Glutamatergic neuron (in vitro differentiated cells): ENCODE results near the gene UBE2U. TPM values are rescaled to one million over a fixed set of nuclear protein-coding genes. Genes with fewer than 3 reads are reported as not detected.

ENCODE experiments used
- DNase-seq: peaks from one replicate; pipeline ENCODE4 v3.0.0; 2022
- H3K27ac Mint-ChIP-seq: one replicate; pipeline ENCODE4 v1.8.0; 2020; ENCODE audit warnings: mild to moderate bottlenecking, mixed read lengths, inconsistent platforms; ENCODE audit not compliant: unreplicated experiment
- H3K27me3 Mint-ChIP-seq: one replicate; pipeline ENCODE4 v1.8.0; 2020; ENCODE audit warnings: mild to moderate bottlenecking, moderate library complexity, mixed read lengths, inconsistent platforms; ENCODE audit not compliant: unreplicated experiment
- H3K36me3 Mint-ChIP-seq: one replicate; pipeline ENCODE4 v1.8.0; 2020; ENCODE audit warnings: mild to moderate bottlenecking, mixed read lengths, inconsistent platforms; ENCODE audit not compliant: unreplicated experiment
- H3K4me1 Mint-ChIP-seq: one replicate; pipeline ENCODE4 v1.8.0; 2020; ENCODE audit warnings: mild to moderate bottlenecking, low read depth, mixed read lengths, inconsistent platforms; ENCODE audit not compliant: unreplicated experiment
- H3K4me3 Mint-ChIP-seq: one replicate; pipeline ENCODE4 v1.8.0; 2020; ENCODE audit warnings: mild to moderate bottlenecking, mixed read lengths, inconsistent platforms; ENCODE audit not compliant: unreplicated experiment
- H3K9me3 Mint-ChIP-seq: one replicate; pipeline ENCODE4 v1.8.0; 2020; ENCODE audit warnings: mild to moderate bottlenecking, moderate library complexity, mixed read lengths, inconsistent platforms; ENCODE audit not compliant: unreplicated experiment
- CTCF ChIP-seq: fragments of 200-600 bp; sonication (generic); IDR thresholded peaks from one replicate; pipeline ENCODE4 v1.5.0; 2021; ENCODE audit not compliant: partially characterized antibody, unreplicated experiment
- total RNA-seq: library from RNA; stranded (reverse); fragmentation: NEBNext Ultra II Directional; extraction: Animal tissue kit (Norgen Biotek cat#: 25700); gene quantifications from one replicate; pipeline ENCODE4 v1.2.1, GENCODE V29; 2021; ENCODE audit not compliant: unreplicated experiment

The UBE2U gene
- total RNA-seq, 1 donor from 2014 or later = not detected

GRCh38 chr1:64309431-64309831, 106.0 kb downstream of the UBE2U start:
- no peak for TF ChIP-seq CTCF
- Mint-ChIP-seq H3K27ac (no peak overlapping the region), H3K27me3 (no peaks in the 10 kb centered on the region), H3K4me3 (no peak overlapping the region), H3K4me1 (peaks cover 9% of the 10 kb centered on the region), H3K36me3 (no peaks in the 10 kb centered on the region), H3K9me3 (no peaks in the 10 kb centered on the region)
- no peak for DNase-seq

GRCh38 chr1:64310760-64311159, 107.3 kb downstream of the UBE2U start:
- no peaks in the 10 kb centered on the region for H3K27me3 Mint-ChIP-seq
- H3K4me1 Mint-ChIP-seq = peaks cover 9% of the 10 kb centered on the region
- H3K36me3 Mint-ChIP-seq = no peaks in the 10 kb centered on the region
- no peak for DNase-seq
- H3K27ac Mint-ChIP-seq = no peak overlapping the region
- no peak overlapping the region for H3K4me3 Mint-ChIP-seq
- H3K9me3 Mint-ChIP-seq = no peaks in the 10 kb centered on the region
- TF ChIP-seq CTCF = no peak

- Mint-ChIP-seq H3K4me3 (no peak overlapping the region), H3K27me3 (no peaks in the 10 kb centered on the region), H3K27ac (no peak overlapping the region), H3K4me1 (peaks cover 9% of the 10 kb centered on the region), H3K9me3 (no peaks in the 10 kb centered on the region), H3K36me3 (no peaks in the 10 kb centered on the region)
- no peak for DNase-seq
- no peak for TF ChIP-seq CTCF
Measured at GRCh38 chr1:64312431-64312830, 109.0 kb downstream of the UBE2U start.

- H3K4me3 Mint-ChIP-seq = no peak overlapping the region
- DNase-seq = no peak
- H3K9me3 Mint-ChIP-seq = no peaks in the 10 kb centered on the region
- H3K36me3 Mint-ChIP-seq = no peaks in the 10 kb centered on the region
- no peak overlapping the region for H3K27ac Mint-ChIP-seq
- no peaks in the 10 kb centered on the region for H3K27me3 Mint-ChIP-seq
- TF ChIP-seq CTCF = no peak
- H3K4me1 Mint-ChIP-seq = no peaks in the 10 kb centered on the region
Measured at GRCh38 chr1:64315402-64315801, 112.0 kb downstream of the UBE2U start.
